PC-9 (cell line): ENCODE data around the gene CYB561.

Experiments
- EZH2 ChIP-seq: fragments of 200-600 bp; sonication (generic); IDR thresholded peaks from 2 replicates; pipeline ENCODE4 v1.8.0; 2017; ENCODE audit warnings: antibody characterized with exemption, low read depth
- TF ChIP-seq, protein P1 (sequence below): fragments of 200-600 bp; sonication (generic); conservative IDR thresholded peaks from 2 replicates; pipeline ENCODE4 v1.6.1; 2017; ENCODE audit warnings: mixed run types, antibody characterized with exemption, mild to moderate bottlenecking, moderate library complexity

DNA sequence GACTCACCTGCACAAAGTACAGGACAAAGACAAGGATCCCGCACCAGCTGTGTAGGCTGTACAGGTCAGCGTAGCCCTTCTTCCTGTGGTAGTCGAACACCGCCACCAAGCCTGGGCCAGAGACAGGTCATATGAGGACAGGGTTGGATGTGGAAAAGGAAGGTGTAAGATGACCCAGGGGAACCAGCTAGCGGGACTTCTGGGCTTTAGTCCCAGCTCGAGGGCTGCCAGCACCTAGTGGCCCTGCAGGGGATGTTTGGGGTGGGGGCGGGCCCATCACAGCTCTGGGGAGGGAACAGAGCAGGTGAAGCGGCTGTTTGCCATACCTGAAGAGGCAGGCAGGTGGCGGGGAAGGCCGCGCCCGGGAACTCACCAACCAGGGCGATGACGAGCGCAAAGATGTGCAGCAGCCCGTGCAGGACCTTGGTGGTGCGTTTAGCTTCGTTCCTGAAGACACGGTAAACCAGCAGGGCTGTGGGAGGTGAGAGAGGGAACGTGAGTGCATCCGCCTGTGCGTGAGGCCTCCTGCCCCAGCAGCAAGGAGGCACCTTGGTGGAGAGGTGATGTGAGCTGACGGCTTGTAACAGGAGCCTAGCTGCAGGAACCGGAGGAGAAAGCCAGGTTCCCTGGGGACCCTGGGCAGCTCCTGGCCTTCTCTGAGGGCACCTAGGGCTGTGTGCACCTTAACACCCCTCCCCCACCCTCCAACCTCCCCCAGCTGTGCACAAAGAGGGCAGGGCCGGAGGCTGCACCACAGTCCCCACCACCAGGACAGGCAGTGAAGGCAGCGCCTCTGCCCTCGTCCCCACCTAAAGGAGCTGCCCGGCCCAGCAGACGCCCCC, 10.2 kb downstream of the CYB561 start:
- TF ChIP-seq, protein P1, sequence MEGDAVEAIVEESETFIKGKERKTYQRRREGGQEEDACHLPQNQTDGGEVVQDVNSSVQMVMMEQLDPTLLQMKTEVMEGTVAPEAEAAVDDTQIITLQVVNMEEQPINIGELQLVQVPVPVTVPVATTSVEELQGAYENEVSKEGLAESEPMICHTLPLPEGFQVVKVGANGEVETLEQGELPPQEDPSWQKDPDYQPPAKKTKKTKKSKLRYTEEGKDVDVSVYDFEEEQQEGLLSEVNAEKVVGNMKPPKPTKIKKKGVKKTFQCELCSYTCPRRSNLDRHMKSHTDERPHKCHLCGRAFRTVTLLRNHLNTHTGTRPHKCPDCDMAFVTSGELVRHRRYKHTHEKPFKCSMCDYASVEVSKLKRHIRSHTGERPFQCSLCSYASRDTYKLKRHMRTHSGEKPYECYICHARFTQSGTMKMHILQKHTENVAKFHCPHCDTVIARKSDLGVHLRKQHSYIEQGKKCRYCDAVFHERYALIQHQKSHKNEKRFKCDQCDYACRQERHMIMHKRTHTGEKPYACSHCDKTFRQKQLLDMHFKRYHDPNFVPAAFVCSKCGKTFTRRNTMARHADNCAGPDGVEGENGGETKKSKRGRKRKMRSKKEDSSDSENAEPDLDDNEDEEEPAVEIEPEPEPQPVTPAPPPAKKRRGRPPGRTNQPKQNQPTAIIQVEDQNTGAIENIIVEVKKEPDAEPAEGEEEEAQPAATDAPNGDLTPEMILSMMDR = no peak
- no peak for TF ChIP-seq EZH2
